T-helper 1 cell treated with Interleukin-12 subunit alpha and Interleukin-12 subunit beta and Interleukin-4 antibody, amounts not matched to agents 30 μg/mL and 1 μg/mL, for 36 hours (primary cell): ENCODE data around the gene CDR2.

ENCODE experiments used
- H3K27ac Mint-ChIP-seq: one replicate; pipeline ENCODE4 v1.8.0; 2021; ENCODE audit warnings: mild to moderate bottlenecking, mixed read lengths
- H3K27me3 Mint-ChIP-seq: one replicate; pipeline ENCODE4 v1.8.0; 2021; ENCODE audit warnings: low read depth, mixed read lengths
- H3K36me3 Mint-ChIP-seq: one replicate; pipeline ENCODE4 v1.8.0; 2021; ENCODE audit warnings: low read depth, mixed read lengths
- H3K4me1 Mint-ChIP-seq: one replicate; pipeline ENCODE4 v1.8.0; 2021; ENCODE audit warnings: low read depth, mixed read lengths
- H3K4me3 Mint-ChIP-seq: one replicate; pipeline ENCODE4 v1.8.0; 2021; ENCODE audit warnings: mild to moderate bottlenecking, moderate library complexity, mixed read lengths
- H3K9me3 Mint-ChIP-seq: one replicate; pipeline ENCODE4 v1.8.0; 2021; ENCODE audit warnings: mixed read lengths

The CDR2 gene

DNA sequence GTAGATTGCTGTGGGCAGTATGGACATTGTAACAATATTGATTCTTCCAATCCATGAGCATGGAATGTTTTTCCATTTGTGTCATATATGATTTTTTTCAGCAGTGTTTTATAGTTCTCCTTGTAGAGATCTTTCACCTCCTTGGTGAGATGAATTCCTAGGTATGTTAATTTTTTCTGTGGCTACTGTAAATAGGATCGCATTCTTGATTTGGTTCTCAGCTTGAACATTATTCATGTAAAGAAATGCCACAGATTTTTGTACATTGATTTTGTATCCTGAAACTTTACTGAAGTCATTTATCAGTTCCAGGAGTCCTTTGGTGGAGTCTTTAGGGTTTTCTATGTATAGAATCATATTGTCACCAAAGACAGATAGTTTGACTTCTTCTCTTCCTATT is 19.7 kb upstream of the CDR2 start:
- Mint-ChIP-seq H3K36me3 (no peaks in the 10 kb centered on the region), H3K27ac (no peak overlapping the region), H3K4me3 (no peak overlapping the region), H3K4me1 (no peaks in the 10 kb centered on the region), H3K27me3 (no peaks in the 10 kb centered on the region), H3K9me3 (no peaks in the 10 kb centered on the region)

DNA sequence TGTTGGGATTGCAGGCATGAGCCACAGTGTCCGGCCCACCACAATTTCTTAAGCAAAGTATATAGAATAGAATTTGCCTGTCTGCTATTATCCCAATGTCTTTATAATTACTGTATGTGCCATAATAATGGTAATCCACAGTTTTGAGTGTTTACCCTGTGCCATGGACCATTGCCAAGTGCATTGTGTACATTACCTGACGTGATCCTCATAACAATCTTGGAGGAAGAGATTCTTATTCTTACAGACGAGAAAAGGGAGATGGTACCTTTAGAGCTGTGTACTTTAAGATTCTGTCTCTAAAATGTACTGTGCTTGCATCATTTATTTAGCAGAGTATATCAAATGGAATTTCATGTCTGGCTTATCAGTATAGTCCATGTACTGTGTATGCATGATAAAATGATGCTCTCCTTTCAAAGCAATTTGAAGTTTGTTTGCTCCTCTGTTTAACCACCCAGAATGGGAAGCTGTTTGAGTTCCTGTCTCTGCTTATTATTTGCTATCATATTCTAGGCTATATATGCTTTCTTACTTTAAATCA is 13.8 kb upstream of the CDR2 start:
- Mint-ChIP-seq H3K4me3 (no peak overlapping the region), H3K27ac (no peak overlapping the region), H3K9me3 (no peaks in the 10 kb centered on the region), H3K27me3 (no peaks in the 10 kb centered on the region), H3K4me1 (no peaks in the 10 kb centered on the region), H3K36me3 (peaks cover 3% of the 10 kb centered on the region)

DNA sequence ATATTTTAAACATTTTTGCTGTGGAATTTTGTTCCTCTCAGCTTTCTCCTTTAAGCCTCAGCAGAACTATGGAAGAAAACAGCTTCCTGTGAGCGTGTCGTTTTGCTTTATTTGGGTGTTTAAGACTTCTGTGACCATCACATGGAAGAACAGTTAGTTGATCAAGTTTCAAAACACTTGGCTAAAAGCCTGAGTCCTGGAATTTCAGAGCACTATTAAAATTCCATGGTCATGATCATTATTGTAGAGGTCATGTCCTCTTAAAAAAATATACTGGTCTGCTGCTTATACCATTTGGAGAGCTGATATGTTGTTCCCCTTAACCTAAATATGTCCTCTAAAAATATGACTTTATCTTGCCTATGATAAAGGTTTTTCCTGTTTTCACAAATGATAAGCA is 12.6 kb upstream of the CDR2 start:
- Mint-ChIP-seq H3K27ac (no peak overlapping the region), H3K4me1 (no peaks in the 10 kb centered on the region), H3K27me3 (no peaks in the 10 kb centered on the region), H3K9me3 (no peaks in the 10 kb centered on the region), H3K36me3 (peaks cover 3% of the 10 kb centered on the region), H3K4me3 (no peak overlapping the region)

GRCh38 chr16:22385196-22385595 is 10.8 kb upstream of the CDR2 start:
- Mint-ChIP-seq H3K36me3 (peaks cover 5% of the 10 kb centered on the region), H3K4me3 (no peak overlapping the region), H3K27me3 (no peaks in the 10 kb centered on the region)

DNA sequence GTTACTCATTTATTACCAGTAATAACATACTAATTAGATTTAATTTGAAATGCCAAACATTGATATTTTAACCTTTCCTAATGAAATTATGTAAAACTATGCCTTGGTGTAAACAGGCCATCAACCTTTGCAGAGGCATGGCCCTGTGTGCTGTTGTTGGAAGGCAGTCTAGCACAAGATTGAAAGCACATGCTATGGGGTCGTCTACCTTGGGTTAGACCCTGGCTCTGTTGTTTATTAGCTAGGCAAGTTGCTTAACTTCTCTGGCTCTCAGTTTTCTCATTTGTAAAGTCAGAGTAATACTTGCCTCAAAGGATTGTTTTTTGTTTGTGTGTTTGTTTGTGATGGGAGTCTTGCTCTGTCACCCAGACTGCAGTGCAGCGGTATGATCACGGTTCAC is 9.4 kb upstream of the CDR2 start:
- Mint-ChIP-seq H3K4me1 (peaks cover 7% of the 10 kb centered on the region), H3K36me3 (peaks cover 5% of the 10 kb centered on the region), H3K27ac (no peak overlapping the region), H3K4me3 (no peak overlapping the region), H3K9me3 (no peaks in the 10 kb centered on the region), H3K27me3 (no peaks in the 10 kb centered on the region)

More at GRCh38 chr16:22385196-22385595, 10.8 kb upstream of the CDR2 start:
- no peaks in the 10 kb centered on the region for H3K9me3 Mint-ChIP-seq
- H3K4me1 Mint-ChIP-seq, result peaks cover 7% of the 10 kb centered on the region
- H3K27ac Mint-ChIP-seq, result no peak overlapping the region

DNA sequence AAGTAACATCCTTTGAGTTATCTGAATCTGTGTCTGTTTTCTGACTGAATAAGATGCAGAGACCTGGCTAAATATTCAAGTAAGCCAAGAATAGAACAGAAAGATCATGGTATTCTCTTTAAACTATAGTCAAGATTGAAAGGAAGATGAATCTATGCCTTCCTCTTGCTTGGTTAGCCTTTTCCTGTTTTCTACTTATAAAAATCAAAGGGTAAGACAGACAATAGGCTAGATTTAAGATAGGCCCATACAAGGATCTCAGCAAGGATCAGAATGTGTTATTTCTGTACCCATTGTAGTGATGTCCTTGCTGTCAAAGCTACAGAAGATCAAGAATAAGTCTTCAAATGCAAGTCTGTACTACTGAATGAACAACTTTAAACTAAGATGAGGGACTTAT is 7.0 kb upstream of the CDR2 start:
- H3K9me3 Mint-ChIP-seq, result no peaks in the 10 kb centered on the region
- peak overlapping the region; percentile 51 for H3K27ac Mint-ChIP-seq
- H3K27me3 Mint-ChIP-seq, result no peaks in the 10 kb centered on the region
- peaks cover 7% of the 10 kb centered on the region for H3K4me1 Mint-ChIP-seq
- no peak overlapping the region for H3K4me3 Mint-ChIP-seq
- peaks cover 5% of the 10 kb centered on the region for H3K36me3 Mint-ChIP-seq

DNA sequence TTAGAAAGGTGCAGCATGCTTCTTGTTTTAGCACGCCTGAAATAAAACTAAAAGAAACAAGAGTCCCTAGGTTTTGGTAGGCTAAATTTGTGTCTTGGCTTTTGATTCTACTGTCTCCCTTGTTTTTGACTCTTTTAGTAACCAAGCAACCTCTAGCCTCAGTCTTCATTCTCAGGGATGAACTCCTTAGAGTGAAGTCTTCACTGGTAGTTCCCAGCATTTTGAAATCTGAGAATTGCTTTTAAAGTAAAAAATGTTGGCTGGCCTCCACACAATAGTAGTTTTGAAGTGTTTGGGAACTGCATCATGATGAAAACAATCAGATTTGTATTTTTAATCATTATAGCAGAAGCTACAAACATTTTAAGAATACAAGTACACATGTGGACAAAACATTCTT is 6.1 kb upstream of the CDR2 start:
- H3K4me3 Mint-ChIP-seq, result no peak overlapping the region
- peaks cover 7% of the 10 kb centered on the region for H3K4me1 Mint-ChIP-seq
- peaks cover 3% of the 10 kb centered on the region for H3K36me3 Mint-ChIP-seq
- H3K9me3 Mint-ChIP-seq, result no peaks in the 10 kb centered on the region
- no peaks in the 10 kb centered on the region for H3K27me3 Mint-ChIP-seq
- no peak overlapping the region for H3K27ac Mint-ChIP-seq

DNA sequence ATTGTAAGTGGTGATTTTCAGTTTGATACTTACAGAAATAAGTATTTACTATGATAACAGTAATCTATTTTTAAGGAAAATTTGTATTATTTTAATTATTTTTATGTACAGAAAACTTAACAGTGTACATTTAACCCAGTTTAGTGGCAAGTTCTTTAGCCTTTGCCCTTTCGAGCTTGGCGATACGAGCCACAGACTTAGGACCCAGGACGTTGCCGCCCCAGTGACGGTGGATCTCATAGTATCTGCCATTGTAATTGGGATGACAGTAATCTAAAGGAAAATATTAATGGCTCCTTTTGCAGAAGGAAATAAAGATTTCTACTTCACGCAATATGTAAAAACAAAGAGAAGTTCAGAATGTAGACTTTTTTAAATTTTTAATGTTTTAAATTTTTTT is 5.2 kb upstream of the CDR2 start:
- Mint-ChIP-seq H3K4me3 (no peak overlapping the region), H3K4me1 (peaks cover 12% of the 10 kb centered on the region), H3K36me3 (peaks cover 4% of the 10 kb centered on the region), H3K9me3 (no peaks in the 10 kb centered on the region), H3K27ac (no peak overlapping the region), H3K27me3 (no peaks in the 10 kb centered on the region)

GRCh38 chr16:22375963-22376640 is 1.7 kb upstream of the CDR2 start:
- Mint-ChIP-seq H3K4me1 (peaks cover 28% of the 10 kb centered on the region), H3K36me3 (peaks cover 19% of the 10 kb centered on the region), H3K27me3 (no peaks in the 10 kb centered on the region), H3K9me3 (no peaks in the 10 kb centered on the region), H3K27ac (no peak overlapping the region), H3K4me3 (peak overlapping the region; percentile 40)

- Mint-ChIP-seq H3K27me3 (no peaks in the 10 kb centered on the region), H3K36me3 (peaks cover 20% of the 10 kb centered on the region), H3K9me3 (no peaks in the 10 kb centered on the region), H3K27ac (peak overlapping the region; percentile 26), H3K4me3 (peak overlapping the region; percentile 97), H3K4me1 (peaks cover 33% of the 10 kb centered on the region)
Measured at GRCh38 chr16:22375117-22375962, 921 bp upstream of the CDR2 start.

GRCh38 chr16:22373662-22374310 is 633 bp downstream of the CDR2 start:
- H3K36me3 Mint-ChIP-seq, result peaks cover 26% of the 10 kb centered on the region
- peak overlapping the region; percentile 91 for H3K27ac Mint-ChIP-seq
- H3K27me3 Mint-ChIP-seq, result no peaks in the 10 kb centered on the region
- peaks cover 46% of the 10 kb centered on the region for H3K4me1 Mint-ChIP-seq
- no peaks in the 10 kb centered on the region for H3K9me3 Mint-ChIP-seq
- peak overlapping the region; percentile 97 for H3K4me3 Mint-ChIP-seq

- Mint-ChIP-seq H3K4me1 (peaks cover 51% of the 10 kb centered on the region), H3K27me3 (no peaks in the 10 kb centered on the region), H3K36me3 (peaks cover 26% of the 10 kb centered on the region), H3K9me3 (no peaks in the 10 kb centered on the region), H3K27ac (peak overlapping the region; percentile 91), H3K4me3 (peak overlapping the region; percentile 92)
Measured at GRCh38 chr16:22372882-22373661, 1.3 kb downstream of the CDR2 start.

DNA sequence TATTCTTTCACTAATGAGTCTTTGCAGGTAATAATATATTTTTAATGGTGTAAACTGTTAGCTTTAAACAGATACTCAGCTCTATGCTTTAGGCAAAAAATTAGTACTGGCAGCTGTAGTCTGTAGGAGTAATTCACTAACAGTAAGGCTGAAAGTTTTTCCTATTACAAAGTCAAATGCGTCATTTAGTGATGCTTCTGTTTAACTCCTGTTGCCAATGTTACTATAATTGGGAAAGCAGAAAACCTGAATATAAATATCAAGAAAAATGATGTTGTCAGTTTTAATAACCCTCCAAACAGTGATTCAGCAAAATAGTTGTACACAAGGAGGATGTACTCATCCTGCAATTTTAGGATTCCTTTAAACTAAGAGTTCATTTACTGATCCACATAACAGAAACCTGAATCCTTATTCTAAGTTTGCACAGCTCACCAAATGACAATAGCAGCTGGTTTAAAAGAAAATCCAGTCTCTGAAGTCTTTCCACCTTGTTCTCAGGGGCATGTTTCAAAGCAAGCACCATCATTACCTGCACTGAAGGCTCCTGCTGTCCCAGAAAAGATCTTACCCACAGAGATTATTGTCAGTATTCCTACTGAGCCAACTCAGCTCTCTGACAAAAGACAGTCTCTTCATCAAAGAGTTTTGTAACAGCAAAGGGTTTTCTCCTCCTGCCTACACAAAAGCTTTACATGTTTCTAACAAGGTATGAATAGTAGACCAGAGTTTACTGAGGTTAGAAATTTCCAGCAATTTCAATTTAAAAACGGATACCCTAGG is 4.2 kb downstream of the CDR2 start:
- H3K36me3 Mint-ChIP-seq, result peaks cover 37% of the 10 kb centered on the region
- H3K4me1 Mint-ChIP-seq, result peaks cover 69% of the 10 kb centered on the region
- H3K27me3 Mint-ChIP-seq, result no peaks in the 10 kb centered on the region
- peaks cover 3% of the 10 kb centered on the region for H3K9me3 Mint-ChIP-seq
- peak overlapping the region; percentile 92 for H3K4me3 Mint-ChIP-seq
- peak overlapping the region; percentile 72 for H3K27ac Mint-ChIP-seq
